Measurements from ENCODE around the gene PRR16. TPM values are rescaled to one million over a fixed set of nuclear protein-coding genes. Genes with fewer than 3 reads are reported as not detected.

PRR16 gene
- total RNA-seq, 1 experiment from 2014 or later = 5.0 TPM

DNA sequence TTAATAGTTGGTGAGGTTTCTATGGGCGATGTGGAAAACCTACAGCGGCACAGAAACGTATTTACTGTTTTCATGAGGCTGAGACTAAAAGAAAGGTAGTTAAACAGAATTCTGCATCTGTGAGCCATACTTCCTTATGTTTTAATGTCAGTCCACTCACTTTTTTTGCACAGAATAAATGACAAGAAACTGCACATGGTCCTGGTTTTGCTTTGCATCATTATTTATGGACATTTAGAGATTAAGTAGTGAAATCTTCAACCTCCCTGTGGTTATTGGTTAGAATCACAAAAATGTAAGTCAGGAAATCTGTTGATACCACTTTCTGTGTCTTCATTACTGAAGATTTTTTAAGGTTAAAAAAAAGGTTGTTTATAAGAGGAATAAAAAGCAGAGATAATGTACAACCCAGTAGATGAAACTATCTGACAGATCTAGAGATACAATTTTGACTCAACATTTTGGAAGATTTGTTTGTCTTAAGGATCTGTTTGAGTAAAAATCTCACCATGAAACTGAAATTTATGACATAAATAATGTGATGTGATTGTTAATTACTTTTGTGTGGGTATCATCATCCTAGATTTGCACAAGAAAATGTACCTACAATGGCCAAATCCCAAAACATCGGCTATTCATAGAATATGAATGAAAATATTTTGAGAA is 2.4 kb downstream of the PRR16 start:
- Histone ChIP-seq H3K27ac (no peak overlapping the region), H4K20me1 (ENCODE audit: insufficient read depth) (no peaks in the 10 kb centered on the region), H3K27me3 (ENCODE audit: insufficient read depth, low read depth) (peaks cover 12% of the 10 kb centered on the region; the same call in 1 of the 2 replicates), H3K36me3 (ENCODE audit: low read depth) (no peaks in the 10 kb centered on the region), H3K4me2 (0 out of 2 replicates have a peak overlapping the region, but pooled peaks have one; percentile 94), H3F3A (ENCODE audit: insufficient read depth, low read depth) (no peaks in the 10 kb centered on the region), H3K4me1 (replicated peaks; ENCODE audit: insufficient read depth) (no peaks in the 10 kb centered on the region; the same call in 1 of the 2 replicates), H3K4me3 (no peak overlapping the region), H2AFZ (no peak overlapping the region), H3K9me3 (ENCODE audit: insufficient read depth, low read depth) (no peaks in the 10 kb centered on the region), H3K79me2 (ENCODE audit: low read depth) (no peaks in the 10 kb centered on the region), H3K9me2 (ENCODE audit: insufficient read depth) (no peaks in the 10 kb centered on the region; the same call in 1 of the 2 replicates)
- ChIA-PET CTCF (no interaction called here), POLR2A (ENCODE audit: unreplicated experiment) (no interaction called here)
- no TSS peak for BruUV-seq (replicated peaks)
- intact Hi-C loops (cut with micrococcal nuclease; ENCODE audit: unreplicated experiment) = loop anchor here (5.0 kb wide), 1 partner anchor 216 kb away; no protein-coding TSS in a partner anchor
- no peak for DNase-seq
- no peak for TF ChIP-seq EZH2 (IDR thresholded peaks at IDR 0.05; ENCODE audit: low read depth)
- TF ChIP-seq, protein P1, sequence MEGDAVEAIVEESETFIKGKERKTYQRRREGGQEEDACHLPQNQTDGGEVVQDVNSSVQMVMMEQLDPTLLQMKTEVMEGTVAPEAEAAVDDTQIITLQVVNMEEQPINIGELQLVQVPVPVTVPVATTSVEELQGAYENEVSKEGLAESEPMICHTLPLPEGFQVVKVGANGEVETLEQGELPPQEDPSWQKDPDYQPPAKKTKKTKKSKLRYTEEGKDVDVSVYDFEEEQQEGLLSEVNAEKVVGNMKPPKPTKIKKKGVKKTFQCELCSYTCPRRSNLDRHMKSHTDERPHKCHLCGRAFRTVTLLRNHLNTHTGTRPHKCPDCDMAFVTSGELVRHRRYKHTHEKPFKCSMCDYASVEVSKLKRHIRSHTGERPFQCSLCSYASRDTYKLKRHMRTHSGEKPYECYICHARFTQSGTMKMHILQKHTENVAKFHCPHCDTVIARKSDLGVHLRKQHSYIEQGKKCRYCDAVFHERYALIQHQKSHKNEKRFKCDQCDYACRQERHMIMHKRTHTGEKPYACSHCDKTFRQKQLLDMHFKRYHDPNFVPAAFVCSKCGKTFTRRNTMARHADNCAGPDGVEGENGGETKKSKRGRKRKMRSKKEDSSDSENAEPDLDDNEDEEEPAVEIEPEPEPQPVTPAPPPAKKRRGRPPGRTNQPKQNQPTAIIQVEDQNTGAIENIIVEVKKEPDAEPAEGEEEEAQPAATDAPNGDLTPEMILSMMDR (conservative IDR thresholded peaks at IDR 0.05) = no peak

DNA sequence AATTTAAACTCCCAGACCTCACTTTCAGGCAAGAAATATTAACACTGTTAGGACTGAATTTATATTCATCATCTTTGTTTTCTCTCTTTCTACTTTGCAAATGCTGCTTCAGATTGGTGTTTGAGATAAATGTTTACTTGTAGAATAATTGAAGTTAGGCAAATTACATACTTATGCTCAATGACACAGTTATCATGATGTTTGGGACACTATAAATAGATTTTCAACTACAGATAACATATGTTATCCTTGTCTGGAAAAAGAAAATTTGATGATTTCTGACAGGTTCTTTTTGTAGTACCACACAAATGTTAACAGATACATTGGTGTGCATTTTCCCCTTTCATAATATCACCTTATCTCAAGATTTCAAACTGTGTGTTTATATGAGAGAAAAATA is 7.9 kb downstream of the PRR16 start:
- POLR2A ChIA-PET (ENCODE audit: unreplicated experiment) = no interaction called here

GRCh38 chr5:120472911-120473310 is 8.8 kb downstream of the PRR16 start:
- BruUV-seq (replicated peaks) = no TSS peak
- intact Hi-C loops (cut with micrococcal nuclease; ENCODE audit: unreplicated experiment) = loop anchor here (10.0 kb wide), 1 partner anchor 1472 kb away; no protein-coding TSS in a partner anchor
- Histone ChIP-seq H3K79me2 (ENCODE audit: low read depth) (no peaks in the 10 kb centered on the region), H3K4me2 (no peak overlapping the region), H3K27me3 (ENCODE audit: insufficient read depth, low read depth) (no peaks in the 10 kb centered on the region), H3F3A (ENCODE audit: insufficient read depth, low read depth) (no peaks in the 10 kb centered on the region), H3K4me3 (no peak overlapping the region), H3K4me1 (replicated peaks; ENCODE audit: insufficient read depth) (no peaks in the 10 kb centered on the region), H3K9me2 (ENCODE audit: insufficient read depth) (no peaks in the 10 kb centered on the region; the same call in 1 of the 2 replicates), H3K9me3 (ENCODE audit: insufficient read depth, low read depth) (no peaks in the 10 kb centered on the region), H4K20me1 (ENCODE audit: insufficient read depth) (no peaks in the 10 kb centered on the region), H3K27ac (no peak overlapping the region), H3K36me3 (ENCODE audit: low read depth) (no peaks in the 10 kb centered on the region), H2AFZ (no peak overlapping the region)
- no peak for TF ChIP-seq EZH2 (IDR thresholded peaks at IDR 0.05; ENCODE audit: low read depth)
- TF ChIP-seq, protein P1 (conservative IDR thresholded peaks at IDR 0.05) = no peak
- no peak for DNase-seq
- CTCF ChIA-PET = no interaction called here
- POLR2A ChIA-PET (ENCODE audit: unreplicated experiment) = no interaction called here

More for the DNA sequence above, 7.9 kb downstream of the PRR16 start:
- no peaks in the 10 kb centered on the region for H3K4me1 ChIP-seq (replicated peaks; ENCODE audit: insufficient read depth)
- BruUV-seq (replicated peaks) = no TSS peak
- no peaks in the 10 kb centered on the region for H3K9me3 ChIP-seq (ENCODE audit: insufficient read depth, low read depth)
- H3F3A ChIP-seq (ENCODE audit: insufficient read depth, low read depth) = no peaks in the 10 kb centered on the region
- no peaks in the 10 kb centered on the region for H3K27me3 ChIP-seq (ENCODE audit: insufficient read depth, low read depth)
- H3K79me2 ChIP-seq (ENCODE audit: low read depth) = no peaks in the 10 kb centered on the region
- H3K4me3 ChIP-seq = no peak overlapping the region
- no peak overlapping the region for H3K4me2 ChIP-seq
- no peaks in the 10 kb centered on the region for H3K36me3 ChIP-seq (ENCODE audit: low read depth)
- TF ChIP-seq, protein P1 (conservative IDR thresholded peaks at IDR 0.05) = no peak
- TF ChIP-seq EZH2 (IDR thresholded peaks at IDR 0.05; ENCODE audit: low read depth) = no peak
- no peaks in the 10 kb centered on the region; the same call in 1 of the 2 replicates for H3K9me2 ChIP-seq (ENCODE audit: insufficient read depth)
- no peaks in the 10 kb centered on the region for H4K20me1 ChIP-seq (ENCODE audit: insufficient read depth)
- no peak overlapping the region for H2AFZ ChIP-seq
- H3K27ac ChIP-seq = no peak overlapping the region
- CTCF ChIA-PET = no interaction called here
- no peak for DNase-seq
- intact Hi-C loops (cut with micrococcal nuclease; ENCODE audit: unreplicated experiment) = loop anchor here (10.0 kb wide), 1 partner anchor 1473 kb away; no protein-coding TSS in a partner anchor
